Iris pigment epithelial cell (primary cell): ENCODE results near the gene SHTN1.

ENCODE experiments used
- DNase-seq: peaks from one replicate; pipeline ENCODE4 v3.0.0-alpha.2; 2011; ENCODE audit warnings: low read depth

Gene SHTN1

DNA sequence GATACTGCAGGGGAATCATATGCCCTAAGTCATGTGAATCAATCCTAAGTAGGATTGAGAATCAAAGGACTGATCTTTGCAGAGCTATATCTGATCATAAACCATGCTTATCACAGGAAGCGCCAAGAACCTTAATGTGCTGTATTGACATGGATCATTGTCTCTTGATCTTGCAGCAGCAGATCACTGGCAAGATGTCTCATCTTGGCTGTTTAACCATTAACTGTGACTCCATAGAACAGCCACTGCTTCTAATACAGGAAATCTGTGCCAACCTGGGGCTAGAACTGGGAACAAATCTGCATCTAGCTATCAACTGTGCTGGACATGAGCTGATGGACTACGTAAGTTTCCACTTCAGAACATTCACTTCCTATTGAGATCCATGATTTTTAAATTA lies 134.0 kb downstream of the SHTN1 start:
- no peak for DNase-seq

DNA sequence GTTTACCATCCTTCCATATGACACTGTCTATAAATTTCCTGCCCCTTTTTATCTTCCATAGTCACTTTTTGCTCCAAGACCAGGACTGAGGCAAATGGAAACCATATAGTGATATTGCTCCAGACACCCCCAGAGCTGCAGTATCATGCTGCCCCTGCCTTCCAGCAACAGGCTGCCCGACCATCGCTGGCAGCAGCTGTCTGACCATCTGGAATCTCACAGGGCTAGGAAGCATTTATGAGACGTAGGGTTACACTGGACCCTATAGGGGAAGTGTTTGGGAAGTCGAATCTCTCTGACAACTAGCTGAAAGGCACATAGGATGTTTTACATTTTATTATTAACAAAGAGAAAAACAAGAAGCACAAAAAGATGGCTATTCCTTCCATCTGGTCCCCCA lies 136.3 kb downstream of the SHTN1 start:
- no peak for DNase-seq

DNA sequence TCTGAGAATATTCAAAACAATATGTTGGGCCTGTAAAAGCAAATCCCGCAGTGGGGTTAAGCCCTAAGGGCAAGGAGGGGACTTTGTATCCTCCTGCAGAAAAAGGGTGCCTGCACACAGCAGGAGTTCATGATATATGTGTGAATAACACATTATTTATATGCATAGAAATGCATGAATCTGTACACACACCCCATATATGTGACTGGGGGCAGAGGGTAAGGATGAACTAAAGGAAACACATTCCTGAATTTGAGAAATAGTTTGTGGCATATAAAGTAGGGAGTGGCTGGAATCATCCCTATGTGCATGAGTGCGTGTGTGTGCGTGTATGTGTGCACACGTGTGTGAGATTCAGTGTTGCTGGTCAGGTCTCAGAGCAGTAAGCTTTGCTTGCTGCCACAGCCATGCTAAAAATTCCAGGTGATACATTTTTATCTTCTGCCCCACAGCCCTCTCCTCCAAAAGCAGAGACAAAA lies 136.8 kb downstream of the SHTN1 start:
- no peak for DNase-seq

DNA sequence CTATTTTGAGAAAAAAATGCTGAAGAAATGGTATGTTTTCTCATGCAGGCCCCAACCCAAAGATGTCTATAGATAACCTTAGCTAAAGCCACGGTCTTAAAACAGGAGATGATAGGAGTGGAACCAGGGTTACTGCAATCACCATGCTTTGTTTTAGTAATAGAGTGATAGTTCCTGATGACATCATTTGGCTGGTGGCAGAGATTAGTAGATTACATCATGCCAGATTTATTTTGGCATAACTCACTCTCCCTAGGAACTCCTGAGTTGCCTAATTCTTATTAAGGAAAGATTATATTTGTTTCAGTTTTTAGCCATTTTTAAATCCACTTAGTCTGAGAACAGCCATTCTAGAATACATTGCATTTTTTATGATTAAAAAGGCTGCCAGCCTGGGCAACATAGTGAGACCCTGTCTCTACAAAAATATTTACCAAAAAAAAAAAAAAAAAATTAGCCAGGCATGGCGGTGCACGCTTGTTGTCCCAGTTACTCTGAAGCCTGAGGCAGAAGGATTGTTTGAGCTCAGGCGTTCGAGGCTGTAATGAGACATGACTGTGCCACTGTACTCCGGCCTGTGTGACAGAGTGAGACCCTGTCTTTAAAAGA lies 137.9 kb downstream of the SHTN1 start:
- DNase-seq, result peak; percentile 45

DNA sequence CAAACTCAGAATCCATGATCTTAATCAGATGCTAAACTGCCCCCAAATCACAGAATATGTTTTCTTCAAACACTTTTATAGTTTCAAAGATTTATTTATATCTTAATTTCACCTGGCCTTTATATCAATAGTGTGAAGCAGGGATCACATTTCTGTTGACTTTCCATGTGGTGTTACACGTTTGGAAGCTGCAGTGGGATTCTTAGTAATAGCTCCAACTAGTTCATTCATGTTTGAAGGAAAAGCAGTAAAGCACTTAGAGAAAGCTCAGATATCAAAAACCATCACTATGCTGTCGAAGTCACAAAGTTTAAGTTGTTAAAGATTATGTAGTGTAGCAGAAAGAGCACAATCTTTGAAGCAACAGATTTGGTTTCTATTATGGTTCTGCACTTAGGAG lies 138.9 kb downstream of the SHTN1 start:
- DNase-seq, result no peak

DNA sequence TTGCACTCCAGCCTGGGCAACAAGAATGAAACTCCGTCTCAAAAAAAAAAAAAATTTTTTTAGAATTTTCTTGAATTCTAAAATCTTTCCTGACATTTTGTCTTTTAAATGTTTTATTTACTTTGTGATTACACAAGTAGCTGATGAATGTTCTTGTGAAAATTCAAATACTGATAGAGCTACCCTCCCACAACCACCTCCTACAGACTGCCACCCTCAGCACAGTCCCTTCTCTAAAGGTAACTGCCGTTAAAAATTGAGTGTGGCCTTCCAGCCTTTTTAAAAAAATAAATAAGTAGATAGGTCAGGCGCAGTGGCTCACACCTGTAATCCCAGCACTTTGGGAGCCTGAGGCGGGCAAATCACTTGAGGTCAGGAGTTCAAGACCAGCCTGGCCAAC lies 140.6 kb downstream of the SHTN1 start:
- DNase-seq, result no peak

DNA sequence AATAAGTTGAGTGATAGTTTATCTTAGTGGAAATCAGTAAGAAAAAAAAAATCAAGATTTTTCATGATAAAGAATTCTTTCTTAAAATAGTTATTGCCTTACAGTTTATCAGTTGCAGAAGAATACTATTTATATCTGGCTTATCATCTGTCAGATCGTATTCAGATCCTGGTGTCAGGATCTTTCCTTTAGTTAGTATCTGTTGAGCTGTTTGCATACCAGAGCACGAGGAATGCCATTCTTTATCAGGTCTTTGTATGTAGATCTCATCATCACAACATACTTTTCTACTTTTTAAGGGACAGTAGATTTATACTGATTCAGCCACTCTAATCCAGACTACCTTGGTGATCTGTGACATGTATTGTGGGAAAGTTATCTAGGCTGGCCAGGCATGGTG lies 143.2 kb downstream of the SHTN1 start:
- no peak for DNase-seq

DNA sequence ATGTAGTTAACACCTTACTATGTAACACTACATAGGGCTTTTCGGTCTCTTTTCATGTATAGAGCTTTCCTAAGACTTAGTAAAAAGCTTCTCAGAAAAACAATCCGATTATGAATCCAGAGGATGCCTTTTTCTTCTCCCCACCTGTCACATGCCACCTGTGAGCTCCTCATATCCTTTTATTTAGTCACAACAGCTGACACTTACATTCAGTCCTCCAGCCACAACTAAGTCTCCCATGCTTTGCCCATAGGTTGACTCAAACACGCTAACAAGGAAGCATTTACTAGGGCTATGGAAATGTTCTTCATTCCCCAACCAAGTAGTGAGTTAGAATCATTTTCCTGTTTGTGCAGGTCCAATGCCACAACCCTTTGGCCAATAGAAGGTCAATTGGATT lies 147.8 kb downstream of the SHTN1 start:
- no peak for DNase-seq

DNA sequence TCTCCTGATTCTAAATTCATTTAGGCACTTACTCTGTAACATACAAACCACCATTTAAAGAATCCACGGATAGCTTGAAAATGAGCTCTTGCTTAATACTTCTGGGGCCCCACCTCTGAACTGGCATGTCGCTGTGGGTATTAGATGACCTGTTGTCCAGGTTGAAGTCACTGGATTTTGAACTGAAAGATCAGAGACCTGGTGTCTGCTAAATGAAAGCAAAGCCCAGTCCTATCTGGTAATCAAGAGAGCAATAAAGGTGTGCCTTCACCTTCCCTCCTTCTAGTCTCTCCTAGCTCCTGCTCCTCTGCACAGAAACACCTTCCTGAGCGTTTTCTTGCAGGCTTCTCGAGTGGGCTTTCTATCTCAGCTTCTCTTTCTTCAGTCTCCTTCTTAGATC lies 151.3 kb downstream of the SHTN1 start:
- no peak for DNase-seq

DNA sequence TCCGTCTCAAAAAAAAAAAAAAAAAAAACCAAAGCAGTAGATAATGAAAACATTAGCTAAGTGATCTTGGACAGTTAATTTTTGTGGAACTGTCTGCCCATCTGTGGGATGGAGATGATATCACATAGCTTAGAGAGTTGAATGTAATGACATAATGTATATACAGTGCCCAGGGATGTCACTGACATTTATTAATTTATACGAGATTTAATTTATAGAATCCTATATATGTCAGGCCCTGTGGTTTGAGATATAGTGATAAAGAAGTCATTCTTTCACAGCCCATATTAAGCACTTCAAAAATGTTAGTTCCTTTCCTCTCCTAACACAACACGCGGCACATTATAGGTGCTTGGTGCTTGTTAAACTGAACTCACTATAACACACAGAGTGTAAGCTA lies 151.7 kb downstream of the SHTN1 start:
- DNase-seq, result no peak

DNA sequence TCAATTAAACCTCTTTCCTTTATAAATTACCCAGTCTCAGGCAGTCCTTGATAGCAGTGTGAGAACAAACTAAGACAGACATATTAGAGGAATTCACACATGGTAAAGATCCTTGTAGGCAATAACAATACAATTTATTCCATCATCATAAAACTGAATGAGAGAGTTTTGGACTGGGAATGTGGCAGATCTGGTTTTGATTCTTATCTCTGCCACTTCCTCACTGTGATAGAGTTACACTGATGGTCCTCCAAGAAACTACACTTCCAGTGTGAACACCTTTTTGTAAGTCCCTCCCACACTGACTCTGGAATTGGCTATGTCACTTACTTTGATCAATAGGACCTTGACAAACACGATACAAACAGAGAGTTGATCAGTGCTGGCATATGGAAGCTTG lies 152.7 kb downstream of the SHTN1 start:
- DNase-seq, result no peak

DNA sequence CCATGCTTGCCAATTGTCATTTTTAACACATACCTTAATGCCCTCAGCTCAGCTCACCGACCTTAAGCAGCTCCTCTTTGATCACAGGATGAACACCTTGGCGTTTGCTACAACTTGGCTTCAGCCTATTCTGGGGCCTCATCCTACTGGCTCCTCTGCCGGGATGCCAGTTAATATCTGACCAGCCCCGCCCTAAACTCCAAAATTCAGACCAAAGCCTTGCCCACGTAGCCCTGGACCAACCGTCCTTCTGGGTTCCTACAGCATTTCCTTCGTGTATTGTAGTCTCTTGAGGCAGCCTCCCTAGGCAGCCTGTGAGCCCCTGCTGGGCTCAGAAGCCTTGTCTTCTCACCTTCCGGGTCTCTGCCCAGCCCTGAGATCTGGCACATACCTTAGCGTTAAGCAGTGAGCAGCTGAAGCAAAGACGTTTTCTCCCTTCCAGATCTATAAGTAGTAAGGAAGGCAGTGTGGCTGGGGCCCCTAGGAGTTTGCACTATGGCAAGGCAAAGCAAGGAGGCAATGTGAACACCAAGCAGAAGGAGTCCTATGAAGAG lies 154.9 kb downstream of the SHTN1 start:
- no peak for DNase-seq

DNA sequence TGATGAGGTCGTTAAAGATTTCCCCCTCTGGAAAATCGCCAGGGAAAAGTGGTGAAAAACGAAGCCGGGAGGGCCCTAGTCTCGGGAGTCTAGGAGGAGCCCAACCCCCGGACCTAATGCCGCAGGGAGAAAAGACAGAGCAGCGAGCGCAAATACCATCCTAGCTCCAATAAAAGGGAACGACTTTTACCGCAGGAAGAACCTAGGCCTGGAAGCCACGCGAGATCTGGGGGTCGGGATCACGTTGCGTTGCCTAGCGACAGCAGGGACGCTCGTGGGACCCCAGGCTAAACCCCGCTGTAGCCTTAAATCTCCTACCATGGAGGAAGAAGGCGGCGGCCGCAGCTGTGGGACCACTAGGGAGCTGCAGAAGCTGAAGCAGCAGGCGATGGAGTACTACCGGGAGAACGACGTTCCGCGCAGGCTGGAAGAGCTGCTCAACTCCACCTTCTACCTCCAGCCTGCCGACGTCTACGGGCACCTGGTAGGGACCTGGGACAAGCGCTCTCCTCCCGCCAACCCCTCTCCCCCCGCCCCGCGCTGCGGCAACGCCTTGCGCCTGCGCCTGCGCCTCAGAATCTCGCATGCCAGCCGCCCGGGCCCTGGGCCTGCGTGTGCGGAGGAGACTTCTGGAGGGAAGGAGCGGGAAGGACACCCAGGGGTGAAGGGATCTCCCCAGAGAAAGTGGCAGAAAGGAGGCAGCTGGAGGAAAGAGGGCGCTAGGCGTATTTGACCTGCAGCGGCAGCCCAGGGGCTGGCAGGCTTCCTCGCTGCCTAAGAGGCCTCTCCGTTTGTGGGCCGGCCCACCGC lies 155.5 kb downstream of the SHTN1 start, which contains the start of gene ENO4:
TSS of gene ENO4 (plus strand) at position 252 of the 810 bp plus-strand sequence. CDS start at position 320, 68 bp downstream.
- DNase-seq, result peak; percentile 75

DNA sequence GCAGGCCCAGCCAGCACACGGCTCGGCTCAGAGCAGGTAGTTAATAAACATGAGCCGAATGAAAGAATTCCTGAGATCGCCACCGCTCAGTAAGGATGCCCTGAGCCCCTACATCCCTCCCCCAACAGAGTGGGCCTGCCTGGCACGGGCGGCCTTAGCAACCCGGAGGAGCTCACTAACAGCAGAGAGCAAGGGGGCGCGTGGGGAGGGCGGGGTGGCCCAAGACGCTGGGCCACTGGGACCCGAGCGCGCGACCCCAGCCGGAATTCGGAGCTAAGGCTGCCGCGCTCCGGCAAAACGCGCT lies 156.1 kb downstream of the SHTN1 start:
- DNase-seq, result no peak

DNA sequence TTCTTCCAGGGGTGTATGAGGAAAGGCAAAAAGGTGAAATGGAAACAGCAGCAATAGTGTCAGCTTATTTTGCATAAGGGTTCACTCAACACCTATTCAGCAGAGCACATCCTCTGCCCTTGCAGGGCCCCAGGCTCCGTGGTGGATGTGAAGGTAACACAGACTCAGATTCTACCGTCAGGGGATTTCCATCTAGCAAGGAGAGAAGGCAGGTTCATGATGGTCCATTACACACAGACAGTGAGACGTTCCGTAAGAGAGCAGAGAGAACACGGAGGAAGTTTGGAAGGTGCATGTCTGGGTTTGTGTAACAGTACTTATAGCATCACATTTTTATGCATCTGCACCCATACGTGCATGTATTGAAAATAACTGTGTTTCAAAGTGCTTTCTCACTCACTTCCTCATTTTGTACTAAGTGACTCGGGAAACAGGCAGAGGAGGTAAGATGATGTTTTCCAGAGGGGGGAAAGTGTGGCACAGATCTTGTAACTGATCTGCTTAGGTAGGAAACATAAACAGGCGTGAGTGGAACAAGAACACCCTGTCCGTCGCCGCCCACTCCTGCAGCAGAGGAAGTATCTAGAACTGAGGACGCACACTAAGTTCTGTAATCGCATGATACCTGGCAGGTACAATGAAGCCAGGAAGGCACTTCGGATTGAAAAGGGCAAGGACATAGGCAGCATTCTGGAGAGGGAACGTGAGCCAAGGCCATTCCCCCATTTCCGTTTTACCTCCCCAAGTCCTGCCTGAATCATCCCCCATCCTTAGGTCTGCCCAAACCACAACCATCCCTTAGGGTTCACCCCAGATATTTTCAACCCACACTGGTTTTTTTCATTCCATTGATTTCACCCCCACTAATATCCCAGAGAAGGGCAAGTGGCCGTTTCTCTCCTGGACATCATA lies 156.7 kb downstream of the SHTN1 start:
- DNase-seq, result peak; percentile 42

DNA sequence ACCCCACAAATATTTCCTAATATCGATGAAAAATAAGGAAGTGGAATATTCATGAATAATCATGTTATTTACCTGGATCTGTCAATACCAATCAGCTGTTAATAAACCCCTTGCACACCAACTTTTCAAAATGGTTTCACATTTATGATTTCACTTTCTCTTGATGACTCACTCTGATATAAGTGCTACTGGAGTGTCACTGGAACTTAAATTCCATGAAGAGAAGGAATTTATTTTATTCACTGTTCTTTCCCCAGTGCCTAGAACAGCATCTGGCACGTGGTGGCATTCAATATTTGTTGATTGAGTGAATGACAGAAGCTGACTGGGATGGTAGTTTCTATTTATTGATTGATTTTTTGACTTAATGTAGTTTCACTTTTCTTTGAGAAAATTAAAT lies 159.2 kb downstream of the SHTN1 start:
- no peak for DNase-seq

DNA sequence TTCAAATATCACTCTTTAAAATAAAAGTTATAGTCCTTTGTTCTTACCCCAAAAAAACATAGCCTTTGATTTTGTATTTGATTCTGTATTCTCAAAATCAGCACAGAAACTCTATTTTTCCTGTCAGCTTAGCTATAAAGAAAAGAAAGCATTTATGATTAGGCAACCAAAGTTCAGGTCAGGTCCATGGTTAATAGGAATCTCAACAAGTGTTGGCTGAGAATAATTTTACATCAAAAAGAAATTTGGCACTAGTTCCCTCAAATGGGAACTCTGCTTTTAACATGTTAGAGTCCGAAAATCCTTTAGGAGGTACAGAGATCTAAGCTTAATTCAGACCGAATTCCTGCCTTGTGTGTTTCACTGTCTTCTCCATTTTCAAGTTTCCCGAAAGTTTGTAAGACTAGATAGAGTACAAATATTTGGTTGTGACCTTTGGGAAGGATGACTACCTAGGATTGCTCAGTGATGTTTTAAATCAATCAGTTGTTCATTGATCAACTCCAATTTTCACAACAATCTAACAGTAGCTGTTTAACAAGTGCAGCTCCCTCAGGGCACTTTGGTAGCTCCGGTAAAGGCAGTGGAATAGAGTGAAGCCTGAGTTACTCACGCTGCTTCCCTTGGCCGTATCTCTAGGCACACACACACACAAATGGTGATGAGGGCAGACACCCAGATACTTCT lies 164.5 kb downstream of the SHTN1 start:
- no peak for DNase-seq

DNA sequence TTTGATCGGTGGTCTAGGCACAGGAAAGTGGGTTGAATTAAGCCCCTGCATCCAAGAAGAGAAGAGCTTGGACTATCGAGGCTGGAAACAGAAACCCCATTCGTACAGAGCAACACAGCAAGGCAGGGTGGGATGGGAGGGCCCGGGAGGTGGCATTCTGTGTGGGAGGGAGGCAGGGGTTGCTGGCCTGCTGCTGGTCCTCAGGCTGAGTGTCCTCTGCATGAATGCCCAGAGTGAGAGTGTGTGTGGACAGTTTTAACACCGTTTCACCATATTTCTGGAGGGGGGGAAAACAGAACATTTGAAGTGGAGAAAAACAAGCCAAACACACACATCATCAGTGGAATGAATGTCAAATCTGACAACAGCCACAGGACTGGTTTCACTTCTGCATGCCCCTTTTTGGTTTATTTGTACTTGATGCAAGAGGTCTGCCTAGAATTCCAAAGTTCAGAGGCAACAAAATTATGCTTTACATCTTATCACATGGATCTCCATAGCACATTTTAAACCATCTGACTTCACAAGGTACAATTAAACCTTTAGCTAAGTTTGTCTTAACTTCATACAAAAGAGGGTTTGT lies 166.8 kb downstream of the SHTN1 start:
- DNase-seq, result no peak

DNA sequence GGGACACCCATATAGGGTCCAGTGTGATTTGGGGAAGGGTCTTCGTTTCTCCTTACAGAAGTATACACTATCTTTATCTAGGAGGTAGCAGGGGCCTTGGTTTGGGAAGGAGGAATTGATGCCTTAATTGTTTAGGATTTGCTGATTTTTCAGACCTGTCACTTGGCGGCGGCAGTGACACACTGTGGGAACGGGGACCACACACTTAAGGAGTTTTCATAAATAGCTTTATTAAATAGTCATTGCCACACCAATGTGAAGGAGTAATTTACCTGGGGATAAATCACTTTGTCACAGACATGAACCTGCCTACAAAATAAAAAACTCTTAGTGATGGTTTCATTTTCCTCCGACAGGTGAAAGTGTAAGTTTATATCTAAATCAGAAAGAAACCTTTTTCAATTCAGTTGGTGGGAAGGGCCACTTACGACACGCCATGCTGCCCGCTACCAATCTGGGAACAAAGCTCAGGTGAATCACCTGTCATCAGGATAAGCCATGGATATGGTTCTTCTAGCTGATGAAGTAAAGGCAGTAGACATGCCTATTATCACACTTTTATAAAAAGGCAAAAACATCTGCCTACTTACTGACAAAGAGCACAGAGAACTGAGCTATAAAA lies 168.0 kb downstream of the SHTN1 start:
- no peak for DNase-seq

DNA sequence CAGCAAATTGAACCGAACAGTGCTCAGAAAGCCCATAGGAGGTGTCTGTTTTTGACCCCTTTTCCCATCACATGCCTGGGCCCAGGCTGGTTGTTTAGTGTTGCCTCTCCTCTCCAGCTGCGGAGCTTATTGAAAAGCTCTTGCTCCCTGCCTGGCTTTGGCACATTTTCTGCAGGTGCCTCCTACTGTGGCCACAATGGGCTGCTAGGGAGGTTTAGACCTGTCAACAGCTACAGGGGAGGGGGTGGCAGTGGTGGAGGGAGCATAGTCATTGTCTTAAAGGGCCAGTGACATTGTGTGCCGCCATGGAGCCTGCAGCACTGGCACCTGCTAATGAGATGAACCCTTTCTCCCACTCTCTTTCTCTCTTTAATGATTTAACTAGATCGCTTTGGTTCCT lies 168.9 kb downstream of the SHTN1 start:
- no peak for DNase-seq

DNA sequence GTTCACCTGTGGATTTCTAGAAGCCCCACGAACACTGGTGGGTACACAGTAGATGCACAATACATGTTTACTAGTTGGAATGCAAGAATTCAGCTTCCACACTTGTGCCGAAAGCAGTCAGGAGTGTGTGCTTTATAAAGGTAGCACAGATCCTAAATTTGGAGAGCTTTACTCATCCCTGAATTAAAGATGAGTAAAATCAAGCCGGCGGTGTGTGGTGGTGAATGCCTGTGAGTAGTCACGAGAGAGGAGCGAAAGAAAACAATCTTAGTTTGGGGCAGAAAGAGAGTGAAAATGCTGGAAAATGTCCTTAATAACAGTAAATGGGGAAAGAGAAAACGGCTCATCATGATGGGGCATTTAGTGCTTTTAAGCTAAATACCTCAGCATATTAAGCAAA lies 169.3 kb downstream of the SHTN1 start:
- no peak for DNase-seq
